ENCODE measurements around the gene CDT1.

DNA sequence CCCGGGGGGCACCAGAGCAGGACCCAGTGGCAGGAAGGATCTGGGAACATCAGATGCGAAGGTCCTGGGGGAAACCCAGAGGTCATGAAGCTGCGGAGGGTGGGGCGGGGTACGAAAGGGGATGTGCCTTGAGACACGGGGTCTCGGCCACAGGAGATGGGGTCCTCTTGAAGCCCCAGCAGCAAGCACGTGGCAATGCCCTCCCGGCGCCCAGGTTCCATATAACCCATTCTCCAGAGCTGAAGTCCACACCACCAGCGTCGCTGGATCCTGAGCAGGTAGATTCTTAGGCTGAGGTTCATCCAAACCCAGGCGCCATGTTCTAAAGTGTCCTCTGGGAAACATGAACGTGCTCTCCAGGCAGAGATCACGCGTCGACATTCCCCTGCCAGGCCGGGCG is 39.5 kb upstream of the CDT1 start:
- TF ChIP-seq, protein P1, sequence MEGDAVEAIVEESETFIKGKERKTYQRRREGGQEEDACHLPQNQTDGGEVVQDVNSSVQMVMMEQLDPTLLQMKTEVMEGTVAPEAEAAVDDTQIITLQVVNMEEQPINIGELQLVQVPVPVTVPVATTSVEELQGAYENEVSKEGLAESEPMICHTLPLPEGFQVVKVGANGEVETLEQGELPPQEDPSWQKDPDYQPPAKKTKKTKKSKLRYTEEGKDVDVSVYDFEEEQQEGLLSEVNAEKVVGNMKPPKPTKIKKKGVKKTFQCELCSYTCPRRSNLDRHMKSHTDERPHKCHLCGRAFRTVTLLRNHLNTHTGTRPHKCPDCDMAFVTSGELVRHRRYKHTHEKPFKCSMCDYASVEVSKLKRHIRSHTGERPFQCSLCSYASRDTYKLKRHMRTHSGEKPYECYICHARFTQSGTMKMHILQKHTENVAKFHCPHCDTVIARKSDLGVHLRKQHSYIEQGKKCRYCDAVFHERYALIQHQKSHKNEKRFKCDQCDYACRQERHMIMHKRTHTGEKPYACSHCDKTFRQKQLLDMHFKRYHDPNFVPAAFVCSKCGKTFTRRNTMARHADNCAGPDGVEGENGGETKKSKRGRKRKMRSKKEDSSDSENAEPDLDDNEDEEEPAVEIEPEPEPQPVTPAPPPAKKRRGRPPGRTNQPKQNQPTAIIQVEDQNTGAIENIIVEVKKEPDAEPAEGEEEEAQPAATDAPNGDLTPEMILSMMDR (IDR thresholded peaks at IDR 0.05) = no peak
- no peak for TF ChIP-seq POLR2A (IDR thresholded peaks at IDR 0.05)
